ENCODE data around the gene CMIP. TPM values are rescaled to one million over a fixed set of nuclear protein-coding genes. Genes with fewer than 3 reads are reported as not detected.

Gene CMIP
- total RNA-seq, 1 experiment from 2014 or later: 48.2 TPM

- no peak overlapping the region for H4K5ac ChIP-seq (ENCODE audit: insufficient read length, low read depth, low read length)
- no peak overlapping the region for H4K91ac ChIP-seq (ENCODE audit: insufficient read length, low read depth, low read length)
- WGBS (ENCODE audit: extremely low coverage, insufficient read length, low lambda C conversion rate): no CpG with 5 or more reads among the region's 5 CpGs
- DNase-seq: no peak
- no peak overlapping the region for H4K8ac ChIP-seq (replicated peaks; ENCODE audit: insufficient read length, low read depth, low read length)
- TF ChIP-seq CTCF (conservative IDR thresholded peaks at IDR 0.05): no peak
- Mint-ChIP-seq H3K9me3 (no peaks in the 10 kb centered on the region), H3K27ac (no peak overlapping the region), H3K4me1 (peaks cover 23 to 45% of the 10 kb centered on the region in 2 experiments), H3K36me3 (ENCODE audit: insufficient read depth in 1 of 3, low read depth in 3 of 3) (peaks cover 0 to 1% (median 0%) of the 10 kb centered on the region in 3 experiments; a peak in 2 of 7 replicates), H3K27me3 (ENCODE audit: low read depth) (no peaks in the 10 kb centered on the region), H3K4me3 (no peak overlapping the region)
- no peak overlapping the region for H2BK15ac ChIP-seq (ENCODE audit: low read depth, low read length)
- H3K56ac ChIP-seq (ENCODE audit: insufficient read length, low read depth, low read length): peak overlapping the region; percentile 40
- H3K23me2 ChIP-seq (ENCODE audit: insufficient read length, low read depth, low read length, poor library complexity, severe bottlenecking): peaks cover 3% of the 10 kb centered on the region
- no peak overlapping the region for H3K23ac ChIP-seq (ENCODE audit: insufficient read length, low read depth, low read length)
- no peak overlapping the region for H2BK12ac ChIP-seq (ENCODE audit: insufficient read length, low read depth, low read length)
- no peak overlapping the region for H3K18ac ChIP-seq (ENCODE audit: insufficient read length, low read depth, low read length)
- no peak overlapping the region for H2BK5ac ChIP-seq (ENCODE audit: insufficient read length, low read length)
- H3K79me1 ChIP-seq (ENCODE audit: insufficient read depth, low read depth, low read length, poor library complexity, severe bottlenecking): no peaks in the 10 kb centered on the region
- no peak overlapping the region for H3K4ac ChIP-seq (ENCODE audit: low read depth, low read length)
- peaks cover 4% of the 10 kb centered on the region for H4K20me1 ChIP-seq (ENCODE audit: control insufficient read depth, insufficient read depth, insufficient read length)
- H3K4me1 ChIP-seq (ENCODE audit: insufficient read depth, low read length): peaks cover 4% of the 10 kb centered on the region; the same call in 1 of the 2 replicates
- no peak overlapping the region for H3K14ac ChIP-seq (ENCODE audit: insufficient read depth, low read length)
- H2BK120ac ChIP-seq (ENCODE audit: low read depth, low read length, poor library complexity, severe bottlenecking): no peak overlapping the region
- H3K79me2 ChIP-seq (ENCODE audit: insufficient read depth, low read length): no peaks in the 10 kb centered on the region
- no peak overlapping the region for H2AFZ ChIP-seq (ENCODE audit: low read length)
- H3T11ph ChIP-seq (ENCODE audit: low read length): no peak overlapping the region
- H3K9me3 ChIP-seq (ENCODE audit: control insufficient read depth, low read depth, low read length): no peaks in the 10 kb centered on the region
- H2AK5ac ChIP-seq (ENCODE audit: insufficient read length, low read length): no peak overlapping the region
- H3K27me3 ChIP-seq (ENCODE audit: insufficient read depth, low read length): no peaks in the 10 kb centered on the region
- H3K4me2 ChIP-seq (ENCODE audit: insufficient read depth, insufficient read length, low read length): no peak overlapping the region
- no peak overlapping the region for H3K9ac ChIP-seq (ENCODE audit: extremely low read depth, insufficient read length, low read length)
- H2BK20ac ChIP-seq (ENCODE audit: low read depth, low read length, poor library complexity, severe bottlenecking): no peak overlapping the region
- no peak overlapping the region for H3K27ac ChIP-seq (ENCODE audit: insufficient read length, low read depth, low read length)
Measured at GRCh38 chr16:81642943-81643342, 198.3 kb downstream of the CMIP start.

Measured in H9 (cell line).